Type B pancreatic cell (in vitro differentiated cells): Measurements from ENCODE around the gene KRT26. TPM values are rescaled to one million over a fixed set of nuclear protein-coding genes. Genes with fewer than 3 reads are reported as not detected.
"Not testable (repeated sequence)": the region's sequence is repeated elsewhere in the genome, so short reads cannot be mapped to it uniquely, and the experiment has no call there.

Experiments
- DNase-seq: peaks from one replicate; pipeline ENCODE4 v3.0.0; 2021; ENCODE audit warnings: mixed read lengths; ENCODE audit not compliant: unreplicated experiment; ENCODE audit errors: extremely low spot score
- H3K27ac Mint-ChIP-seq: 2 replicates; pipeline ENCODE4 v1.8.0; 2021; ENCODE audit warnings: mild to moderate bottlenecking, mixed read lengths
- H3K27me3 Mint-ChIP-seq: 2 replicates; pipeline ENCODE4 v1.8.0; 2021; ENCODE audit warnings: mixed read lengths
- H3K36me3 Mint-ChIP-seq: 2 replicates; pipeline ENCODE4 v1.8.0; 2021; ENCODE audit warnings: mixed read lengths
- H3K4me1 Mint-ChIP-seq: one replicate; pipeline ENCODE4 v1.8.0; 2021; ENCODE audit warnings: mixed read lengths; ENCODE audit not compliant: unreplicated experiment
- H3K4me3 Mint-ChIP-seq: 2 replicates; pipeline ENCODE4 v1.8.0; 2021; ENCODE audit warnings: mild to moderate bottlenecking, mixed read lengths
- H3K9me3 Mint-ChIP-seq: 2 replicates; pipeline ENCODE4 v1.8.0; 2021; ENCODE audit warnings: mixed read lengths
- CTCF ChIP-seq: fragments of 200-600 bp; sonication (generic); conservative IDR thresholded peaks from 2 replicates; pipeline ENCODE4 v1.5.0; 2021; ENCODE audit warnings: antibody characterized with exemption, mild to moderate bottlenecking
- total RNA-seq: library from RNA; stranded (reverse); gene quantifications from 2 replicates; pipeline ENCODE4 v1.2.1, GENCODE V29; 2021; ENCODE audit warnings: low replicate concordance

KRT26 gene
- total RNA-seq, 1 donor from 2014 or later: not detected

- no peak overlapping the region for H3K27ac Mint-ChIP-seq
- H3K27me3 Mint-ChIP-seq: peaks cover 25% of the 10 kb centered on the region
- no peaks in the 10 kb centered on the region for H3K4me1 Mint-ChIP-seq
- H3K9me3 Mint-ChIP-seq: no peaks in the 10 kb centered on the region
- DNase-seq: no peak
- no peak for TF ChIP-seq CTCF
- H3K4me3 Mint-ChIP-seq: no peak overlapping the region
- H3K36me3 Mint-ChIP-seq: no peaks in the 10 kb centered on the region
Measured at GRCh38 chr17:40751065-40751464, 20.9 kb downstream of the KRT26 start.

GRCh38 chr17:40750391-40750790 lies 21.6 kb downstream of the KRT26 start:
- H3K9me3 Mint-ChIP-seq: no peaks in the 10 kb centered on the region

GRCh38 chr17:40748666-40749065 lies 23.3 kb downstream of the KRT26 start:
- not testable (repeated sequence) for H3K4me3 Mint-ChIP-seq, H3K27ac Mint-ChIP-seq, H3K9me3 Mint-ChIP-seq, H3K4me1 Mint-ChIP-seq, DNase-seq, H3K36me3 Mint-ChIP-seq
- H3K27me3 Mint-ChIP-seq: peaks cover 25% of the 10 kb centered on the region

More at GRCh38 chr17:40750391-40750790, 21.6 kb downstream of the KRT26 start:
- H3K27me3 Mint-ChIP-seq: peaks cover 23% of the 10 kb centered on the region
- no peak for DNase-seq
- no peak overlapping the region for H3K27ac Mint-ChIP-seq
- TF ChIP-seq CTCF: no peak
- H3K4me1 Mint-ChIP-seq: no peaks in the 10 kb centered on the region
- no peaks in the 10 kb centered on the region for H3K36me3 Mint-ChIP-seq
- no peak overlapping the region for H3K4me3 Mint-ChIP-seq

- H3K36me3 Mint-ChIP-seq: no peaks in the 10 kb centered on the region
- no peak for TF ChIP-seq CTCF
- H3K9me3 Mint-ChIP-seq: peaks cover 5% of the 10 kb centered on the region
- H3K4me1 Mint-ChIP-seq: no peaks in the 10 kb centered on the region
- DNase-seq: no peak
- H3K27me3 Mint-ChIP-seq: peaks cover 45% of the 10 kb centered on the region
- H3K27ac Mint-ChIP-seq: no peak overlapping the region
- no peak overlapping the region for H3K4me3 Mint-ChIP-seq
Measured at GRCh38 chr17:40738553-40738952, 33.4 kb downstream of the KRT26 start.

GRCh38 chr17:40735016-40735415 lies 37.0 kb downstream of the KRT26 start:
- no peak overlapping the region for H3K4me3 Mint-ChIP-seq
- no peak overlapping the region for H3K27ac Mint-ChIP-seq
- TF ChIP-seq CTCF: no peak
- no peaks in the 10 kb centered on the region for H3K9me3 Mint-ChIP-seq
- H3K4me1 Mint-ChIP-seq: no peaks in the 10 kb centered on the region
- H3K27me3 Mint-ChIP-seq: peaks cover 36% of the 10 kb centered on the region
- DNase-seq: no peak
- H3K36me3 Mint-ChIP-seq: no peaks in the 10 kb centered on the region

GRCh38 chr17:40734018-40734417 lies 38.0 kb downstream of the KRT26 start:
- no peak for DNase-seq
- no peaks in the 10 kb centered on the region for H3K4me1 Mint-ChIP-seq
- H3K27me3 Mint-ChIP-seq: peaks cover 30% of the 10 kb centered on the region
- no peaks in the 10 kb centered on the region for H3K36me3 Mint-ChIP-seq
- no peak for TF ChIP-seq CTCF
- H3K4me3 Mint-ChIP-seq: no peak overlapping the region
- H3K27ac Mint-ChIP-seq: no peak overlapping the region
- H3K9me3 Mint-ChIP-seq: no peaks in the 10 kb centered on the region
